Measurements from ENCODE around the gene CLECL1.
"Not testable (repeated sequence)": the region's sequence is repeated elsewhere in the genome, so short reads cannot be mapped to it uniquely, and the experiment has no call there.

CLECL1 gene

DNA sequence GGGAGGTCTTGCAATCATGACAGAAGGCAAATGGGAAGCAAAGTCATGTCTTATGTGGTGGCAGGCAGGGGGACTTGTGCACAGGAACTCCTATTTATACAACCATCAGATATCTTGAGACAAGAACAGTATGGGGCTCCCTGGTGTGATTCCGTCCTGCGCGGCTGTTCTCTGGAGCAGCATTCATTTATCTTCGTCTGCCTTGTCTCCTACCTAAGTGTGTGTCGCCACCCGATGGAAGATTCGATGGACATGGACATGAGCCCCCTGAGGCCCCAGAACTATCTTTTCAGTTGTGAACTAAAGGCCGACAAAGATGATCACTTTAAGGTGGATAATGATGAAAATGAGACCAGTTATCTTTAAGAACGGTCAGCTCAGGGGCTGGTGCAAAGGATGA lies 37.7 kb downstream of the CLECL1 start:
- not testable (repeated sequence) for DNase-seq (ENCODE audit: low read depth)

DNA sequence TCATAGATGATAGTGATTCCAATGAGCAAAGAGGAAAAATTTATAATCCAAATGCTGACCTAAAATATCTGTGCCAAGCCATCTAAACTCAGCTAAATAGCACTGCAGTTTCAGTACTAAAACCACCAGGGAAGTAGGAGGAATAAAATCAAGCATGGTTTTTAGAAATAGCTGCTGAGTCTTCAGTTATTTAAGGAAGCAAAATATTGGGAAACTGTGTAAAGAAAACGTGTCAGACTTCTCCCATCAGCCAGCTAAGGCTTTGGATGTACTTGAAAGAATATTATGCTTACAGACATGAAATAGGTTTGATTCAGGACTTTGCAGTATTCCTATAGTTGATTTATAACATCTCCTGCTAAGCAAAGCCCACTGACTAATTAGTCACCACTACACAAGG lies 38.7 kb downstream of the CLECL1 start:
- no peak for DNase-seq (ENCODE audit: low read depth)

DNA sequence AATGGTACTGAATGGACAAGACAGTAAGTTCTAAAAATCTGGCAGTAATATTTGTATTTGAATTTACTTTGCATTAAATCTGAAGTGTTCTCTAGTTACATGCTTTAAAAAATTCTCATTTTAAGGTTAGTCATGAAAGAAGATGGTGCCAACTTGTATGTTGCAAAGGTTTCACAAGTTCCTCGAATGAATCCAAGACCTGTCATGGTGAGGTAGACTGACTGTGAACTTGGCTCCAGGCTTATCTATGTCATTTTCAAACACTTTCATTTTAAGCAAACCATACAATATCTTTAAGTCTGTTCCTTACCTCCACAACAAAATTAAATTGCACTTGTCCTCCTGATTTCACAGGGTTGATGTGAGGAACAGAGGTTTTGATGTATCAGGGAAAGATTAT lies 40.0 kb downstream of the CLECL1 start:
- no peak for DNase-seq (ENCODE audit: low read depth)

DNA sequence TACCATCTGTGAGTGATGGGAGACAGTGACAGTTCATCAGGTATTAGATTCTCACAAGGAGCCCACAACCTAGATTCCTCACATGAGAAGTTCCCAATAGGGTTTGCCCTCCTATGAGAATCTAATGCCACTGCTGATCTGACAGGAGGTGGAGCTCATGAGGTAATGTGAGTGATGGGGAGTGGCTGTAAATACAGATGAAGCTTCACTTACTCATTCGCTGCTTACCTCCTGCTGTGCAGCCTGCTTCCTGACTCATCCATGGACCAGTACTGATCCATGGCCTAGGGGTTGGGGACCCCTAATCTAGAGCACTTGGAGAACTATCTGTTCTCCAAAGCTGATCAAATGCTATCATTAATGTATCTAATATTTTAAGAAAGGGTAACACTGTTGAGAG lies 45.7 kb downstream of the CLECL1 start:
- no peak for DNase-seq (ENCODE audit: low read depth)

DNA sequence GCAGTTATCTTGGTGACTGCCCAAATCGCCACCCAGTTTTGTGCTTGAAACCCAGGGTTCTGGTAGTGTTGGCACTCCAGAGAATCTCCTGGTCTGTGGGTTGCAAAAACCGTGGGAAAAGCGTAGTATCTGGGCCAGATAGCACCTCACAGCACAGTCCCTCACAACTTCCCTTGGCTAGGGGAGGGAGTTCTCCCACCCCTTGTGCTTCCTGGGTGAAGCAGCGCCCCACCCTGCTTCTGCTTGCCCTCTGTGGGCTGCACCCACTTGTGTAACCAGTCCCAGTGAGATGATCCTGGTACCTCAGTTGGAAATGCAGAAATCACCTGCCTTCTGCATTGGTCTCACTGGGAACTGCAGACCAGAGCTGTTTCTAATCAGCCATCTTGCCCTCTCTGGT lies 47.0 kb downstream of the CLECL1 start:
- DNase-seq (ENCODE audit: low read depth), result no peak

DNA sequence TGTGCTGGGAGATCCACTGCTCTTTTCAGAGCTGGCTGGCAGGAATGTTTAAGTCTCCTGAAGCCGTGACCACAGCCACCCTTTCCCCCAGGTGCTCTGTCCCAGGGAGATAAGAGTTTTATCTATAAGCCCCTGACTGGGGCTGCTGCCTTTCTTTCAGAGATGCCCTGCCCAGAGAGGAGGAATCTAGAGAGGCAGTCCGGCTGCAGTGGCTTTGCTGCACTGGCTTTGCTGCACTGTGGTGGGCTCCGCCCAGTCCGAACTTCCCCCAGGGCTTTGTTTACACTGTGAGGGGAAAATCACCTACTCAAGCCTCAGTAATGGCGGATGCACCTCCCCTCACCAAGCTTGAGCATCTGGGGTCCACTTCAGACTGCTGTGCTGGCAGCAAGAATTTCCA lies 47.5 kb downstream of the CLECL1 start:
- not testable (repeated sequence) for DNase-seq (ENCODE audit: low read depth)

DNA sequence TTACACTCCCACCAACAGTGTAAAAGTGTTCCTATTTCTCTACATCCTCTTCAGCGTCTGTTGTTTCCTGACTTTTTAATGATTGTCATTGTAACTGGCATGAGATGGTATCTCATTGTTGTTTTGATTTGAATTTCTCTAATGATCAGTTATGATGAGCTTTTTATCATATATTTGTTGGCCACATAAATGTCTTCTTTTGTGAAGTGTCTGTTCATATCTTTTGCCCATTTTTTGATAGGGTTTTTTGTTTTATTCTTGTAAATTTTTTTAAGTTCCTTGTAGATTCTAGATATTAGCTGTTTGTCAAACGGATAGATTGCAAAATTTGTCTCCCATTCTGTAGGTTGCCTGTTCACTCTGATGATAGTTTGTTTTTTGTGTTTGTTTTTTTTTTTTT lies 49.9 kb downstream of the CLECL1 start:
- DNase-seq (ENCODE audit: low read depth), result not testable (repeated sequence)

DNA sequence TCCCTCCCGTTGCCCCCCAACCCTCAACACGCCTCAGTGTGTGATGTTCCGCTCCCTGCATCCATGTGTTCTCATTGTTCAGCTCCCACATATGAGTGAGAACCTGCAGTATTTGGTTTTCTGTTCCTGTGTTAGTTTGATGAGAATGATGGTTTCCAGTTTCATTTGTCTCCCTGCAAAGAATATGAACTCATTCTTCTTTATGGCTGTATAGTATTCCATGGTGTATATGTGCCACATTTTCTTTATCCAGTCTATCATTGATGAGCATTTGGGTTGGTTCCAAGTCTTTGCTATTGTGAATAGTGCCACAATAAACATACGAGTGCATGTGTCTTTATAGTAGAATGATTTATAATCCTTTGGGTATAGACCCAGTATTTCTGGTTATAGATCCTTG lies 50.4 kb downstream of the CLECL1 start:
- not testable (repeated sequence) for DNase-seq (ENCODE audit: low read depth)

DNA sequence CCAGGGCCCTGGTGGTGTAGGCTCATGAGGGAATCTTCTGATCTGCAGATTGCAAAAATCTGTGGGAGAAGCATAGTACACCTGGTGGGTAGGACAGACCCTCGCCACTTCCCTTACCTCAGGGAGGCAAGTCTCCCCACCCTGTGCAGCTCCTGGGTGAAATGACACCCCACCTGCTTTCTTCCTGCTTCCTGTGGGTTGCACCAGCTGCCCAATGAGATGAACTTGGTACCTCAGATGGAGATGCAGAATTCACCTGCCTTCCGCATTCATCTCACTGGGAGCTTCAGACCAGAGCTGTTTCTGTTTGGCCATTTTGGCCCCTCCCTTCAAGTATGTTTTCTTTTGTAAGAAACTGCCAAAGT lies 58.7 kb downstream of the CLECL1 start:
- DNase-seq (ENCODE audit: low read depth), result peak; percentile 45

DNA sequence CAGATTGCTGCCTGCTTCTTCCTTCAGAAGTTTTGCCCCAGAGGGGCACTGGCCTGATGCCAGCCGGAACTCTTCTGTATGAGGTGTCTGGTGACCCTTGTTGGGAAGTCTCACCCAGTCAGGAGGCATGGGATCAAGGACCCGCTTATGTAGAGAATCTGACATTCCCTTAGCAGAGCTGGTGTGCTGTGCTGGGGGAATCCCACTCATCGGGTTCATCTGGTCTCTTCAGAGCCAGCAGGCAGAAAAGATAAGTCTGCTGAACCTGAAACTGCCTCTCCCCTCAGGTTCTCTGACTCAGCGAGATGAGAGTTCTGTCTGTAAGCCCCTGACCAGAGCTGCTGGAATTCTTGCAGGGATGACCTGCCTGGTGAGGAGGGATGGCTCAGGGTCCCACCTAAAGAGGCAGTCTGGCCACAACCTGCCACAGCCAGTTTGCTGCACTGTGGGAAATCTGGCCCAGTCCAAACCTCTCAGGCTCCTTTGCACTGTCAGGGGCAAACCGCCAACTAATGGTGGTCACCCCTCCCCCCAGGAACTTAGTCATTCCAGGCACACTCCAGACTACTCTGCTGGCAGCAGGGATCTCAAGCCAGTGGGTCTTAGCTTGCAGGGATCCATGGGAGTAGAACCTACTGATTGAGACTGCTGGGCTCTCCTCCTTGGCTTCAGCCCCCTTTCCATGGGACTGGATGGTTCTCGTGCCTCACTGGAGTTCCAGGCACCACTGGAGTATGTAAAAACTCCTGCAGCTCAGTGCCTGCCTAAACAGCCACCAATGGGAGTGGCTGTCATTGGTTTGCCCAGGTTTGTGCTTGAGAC lies 59.3 kb downstream of the CLECL1 start:
- DNase-seq (ENCODE audit: low read depth), result peak; percentile 55
